H1 (cell line): ENCODE measurements around the gene ZNF362. TPM values are rescaled to one million over a fixed set of nuclear protein-coding genes. Genes with fewer than 3 reads are reported as not detected.

Experiments used
- CTCF ChIA-PET: fragments of 300-600 bp; sonication (Branson Sonifier 250); formaldehyde crosslinking; loops from one replicate; lab custom pipeline; 2021; ENCODE audit not compliant: partially characterized antibody; lab: Charles Lee
- POLR2A ChIA-PET: fragments of 300-600 bp; sonication (Branson Sonifier 250); formaldehyde crosslinking; loops from one replicate; lab custom pipeline; 2021; ENCODE audit warnings: inconsistent platforms; ENCODE audit not compliant: partially characterized antibody; lab: Charles Lee
- DNase-seq, 2 experiments: peaks; one replicate each; pipeline versions ENCODE4 v3.0.0 to v3.0.0-alpha.2; 2010 to 2022; ENCODE audit warnings: low spot score in 2 of 2, low read depth in 1 of 2, mixed read lengths in 1 of 2
- FAIRE-seq: peaks from 2 replicates; lab custom pipeline; 2011; peaks lifted over from hg19 to GRCh38; lab: Jason Lieb, UNC
- H2AFZ ChIP-seq: 2 replicates; pipeline ENCODE4 v1.8.1; 2012; ENCODE audit warnings: low read length, inconsistent platforms
- H2AK5ac ChIP-seq: 2 replicates; pipeline ENCODE4 v1.6.1; 2013; ENCODE audit warnings: low read depth, low read length
- H2BK120ac ChIP-seq: replicated peaks from 2 replicates; pipeline ENCODE3; 2013; ENCODE audit warnings: low read depth, low read length, inconsistent platforms
- H2BK12ac ChIP-seq: 2 replicates; pipeline ENCODE4 v1.6.1; 2013; ENCODE audit warnings: low read depth, low read length
- H2BK15ac ChIP-seq: 2 replicates; pipeline ENCODE4 v1.6.1; 2013; ENCODE audit warnings: low read length
- H2BK20ac ChIP-seq: 2 replicates; pipeline ENCODE4 v1.6.1; 2013; ENCODE audit warnings: low read length
- H2BK5ac ChIP-seq: 2 replicates; pipeline ENCODE4 v1.6.1; 2013; ENCODE audit warnings: low read depth, low read length
- H3K14ac ChIP-seq: 2 replicates; pipeline ENCODE4 v1.6.1; 2013; ENCODE audit warnings: inconsistent platforms; ENCODE audit not compliant: insufficient read length
- H3K18ac ChIP-seq: 2 replicates; pipeline ENCODE4 v1.6.1; 2013; ENCODE audit warnings: low read length; ENCODE audit errors: extremely low read depth
- H3K23ac ChIP-seq: 2 replicates; pipeline ENCODE4 v1.6.1; 2013; ENCODE audit warnings: inconsistent platforms; ENCODE audit not compliant: insufficient read length
- H3K23me2 ChIP-seq: 2 replicates; pipeline ENCODE4 v1.6.1; 2013; ENCODE audit warnings: low read depth, low read length
- H3K27ac ChIP-seq: 2 replicates; pipeline ENCODE4 v1.6.1; 2011; ENCODE audit warnings: low read depth, low read length, inconsistent platforms
- H3K27me3 ChIP-seq, 4 experiments: replicated peaks in 1 of 4; 1 replicate in 1 of 4; 2 replicates in 3 of 4; pipeline versions ENCODE4 v1.6.1 to v1.8.1; 2011 to 2013; ENCODE audit warnings: low read length in 3 of 4, mild to moderate bottlenecking in 3 of 4, inconsistent platforms in 2 of 4, mixed read lengths in 2 of 4, moderate library complexity in 1 of 4; ENCODE audit not compliant: control insufficient read depth in 3 of 4, insufficient read depth in 3 of 4; ENCODE audit errors: extremely low read depth in 1 of 4
- H3K36me3 ChIP-seq, 4 experiments: 2 replicates each; pipeline versions ENCODE4 v1.6.1 to v1.8.1; 2011 to 2013; ENCODE audit warnings: mild to moderate bottlenecking in 4 of 4, low read length in 3 of 4, moderate library complexity in 2 of 4, control low read depth in 1 of 4, inconsistent platforms in 1 of 4; ENCODE audit not compliant: insufficient read depth in 4 of 4, control insufficient read depth in 2 of 4
- H3K4ac ChIP-seq: replicated peaks from 2 replicates; pipeline ENCODE3; 2013; ENCODE audit warnings: low read length, low read depth, mixed read lengths, inconsistent platforms; ENCODE audit not compliant: insufficient read length
- H3K4me1 ChIP-seq, 4 experiments: replicated peaks in 1 of 4; 1 replicate in 1 of 4; 2 replicates in 3 of 4; pipeline versions ENCODE4 v1.6.1 to v1.8.1; 2011 to 2013; ENCODE audit warnings: low read length in 3 of 4, inconsistent platforms in 2 of 4, mixed read lengths in 1 of 4; ENCODE audit not compliant: insufficient read depth in 4 of 4, control insufficient read depth in 3 of 4
- H3K4me2 ChIP-seq, 2 experiments: 2 replicates each; pipeline versions ENCODE4 v1.6.1 to v1.8.1; 2011 to 2013; ENCODE audit warnings: low read depth in 2 of 2, low read length in 2 of 2, control low read depth in 1 of 2, inconsistent platforms in 1 of 2, mild to moderate bottlenecking in 1 of 2; ENCODE audit not compliant: insufficient read depth in 1 of 2
- H3K4me3 ChIP-seq, 4 experiments: fragments of 200-600, 300-600 bp in 1 of 4; sonication (generic), shearing (Covaris generic), sonication (Bioruptor Twin) in 1 of 4; 2 replicates each; pipeline versions ENCODE4 v1.5.1 to v1.8.1; 2011 to 2016; ENCODE audit warnings: low read length in 4 of 4, low read depth in 3 of 4, control low read depth in 2 of 4, inconsistent platforms in 2 of 4, mild to moderate bottlenecking in 2 of 4, mixed read lengths in 1 of 4, moderate library complexity in 1 of 4; ENCODE audit not compliant: insufficient read depth in 2 of 4; ENCODE audit errors: extremely low read depth in 1 of 4
- H3K56ac ChIP-seq: replicated peaks from 2 replicates; pipeline ENCODE3; 2013; ENCODE audit warnings: low read depth, mild to moderate bottlenecking, mixed read lengths, low read length, inconsistent platforms; ENCODE audit not compliant: insufficient read length
- H3K79me1 ChIP-seq: 2 replicates; pipeline ENCODE4 v1.6.1; 2013; ENCODE audit warnings: low read depth, low read length, control low read depth
- H3K79me2 ChIP-seq, 2 experiments: 2 replicates each; pipeline versions ENCODE4 v1.6.1 to v1.8.1; 2012 to 2013; ENCODE audit warnings: low read length in 2 of 2, mild to moderate bottlenecking in 2 of 2, inconsistent platforms in 1 of 2; ENCODE audit not compliant: insufficient read depth in 2 of 2, control insufficient read depth in 1 of 2
- H3K9ac ChIP-seq, 4 experiments: replicated peaks in 1 of 4; 1 replicate in 1 of 4; 2 replicates in 3 of 4; pipeline versions ENCODE4 v1.6.1 to v1.8.1; 2011 to 2013; ENCODE audit warnings: low read depth in 3 of 4, low read length in 3 of 4, control low read depth in 2 of 4, mild to moderate bottlenecking in 2 of 4, moderate library complexity in 2 of 4, inconsistent platforms in 1 of 4; ENCODE audit errors: extremely low read depth in 1 of 4
- H3K9me3 ChIP-seq, 2 experiments: 2 replicates each; pipeline versions ENCODE4 v1.6.1 to v1.8.1; 2012 to 2013; ENCODE audit warnings: mild to moderate bottlenecking in 2 of 2, moderate library complexity in 2 of 2, control low read depth in 1 of 2, inconsistent platforms in 1 of 2, low read depth in 1 of 2, low read length in 1 of 2, mixed read lengths in 1 of 2; ENCODE audit not compliant: insufficient read depth in 2 of 2
- H4K20me1 ChIP-seq, 2 experiments: replicated peaks in 1 of 2; 2 replicates each; pipeline versions ENCODE3 to v1.8.1; 2011 to 2013; ENCODE audit warnings: inconsistent platforms in 2 of 2, low read length in 2 of 2, mild to moderate bottlenecking in 1 of 2; ENCODE audit not compliant: insufficient read depth in 2 of 2, control insufficient read depth in 1 of 2
- H4K5ac ChIP-seq: 2 replicates; pipeline ENCODE4 v1.6.1; 2013; ENCODE audit warnings: low read length, low read depth, mixed read lengths, inconsistent platforms; ENCODE audit not compliant: insufficient read length
- H4K8ac ChIP-seq: 2 replicates; pipeline ENCODE4 v1.8.0; 2013; ENCODE audit warnings: mild to moderate bottlenecking, moderate library complexity, low read length, inconsistent platforms; ENCODE audit not compliant: insufficient read depth; ENCODE audit errors: extremely low read depth
- H4K91ac ChIP-seq: replicated peaks from 2 replicates; pipeline ENCODE3; 2013; ENCODE audit warnings: low read length, mixed read lengths, inconsistent platforms; ENCODE audit not compliant: insufficient read length
- BCL11A ChIP-seq, 2 experiments: IDR thresholded peaks; one replicate each; pipeline ENCODE4 v1.6.1; 2011; ENCODE audit warnings: low read depth in 2 of 2, low read length in 2 of 2, mild to moderate bottlenecking in 2 of 2
- TAF7 ChIP-seq: optimal IDR thresholded peaks from 2 replicates; pipeline ENCODE3; 2011; ENCODE audit warnings: low read depth, mild to moderate bottlenecking, inconsistent platforms, low read length, moderate library complexity, borderline replicate concordance
- WGBS, 2 experiments: shearing (Covaris generic) in 1 of 2; methylation state at CpG; one replicate each; pipeline versions ENCODE4 v1.1.6 to v1.1.7; 2013 to 2015; ENCODE audit warnings: low lambda C conversion rate in 2 of 2, mixed read lengths in 2 of 2, inconsistent platforms in 1 of 2, low coverage in 1 of 2, missing lambda C conversion rate in 1 of 2; ENCODE audit not compliant: insufficient replicate concordance in 2 of 2, insufficient coverage in 1 of 2, insufficient read length in 1 of 2; ENCODE audit errors: extremely low coverage in 1 of 2, missing lambda C conversion rate in 1 of 2; 5-methylcytosine and 5-hydroxymethylcytosine counted together
- polyA plus RNA-seq, 7 experiments: library from polyadenylated mRNA; depleted of rRNA in 3 of 7; stranded (reverse) in 5 of 7; unstranded in 2 of 7; fragments of >200 nt in 5 of 7; fragments of 200-250 nt in 2 of 7; gene quantifications; 1 replicate in 5 of 7; 2 replicates in 1 of 7; 4 replicates in 1 of 7; pipeline versions ENCODE4 v1.2.1 to v1.2.3, GENCODE V29; 2011 to 2013; ENCODE audit warnings: missing spikeins in 2 of 7, mixed read lengths in 2 of 7
- total RNA-seq: library from RNA; stranded (reverse); fragmentation: NEBNext Ultra II Directional; extraction: Animal tissue kit (Norgen Biotek cat#: 25700); gene quantifications from 2 replicates; pipeline ENCODE4 v1.2.1, GENCODE V29; 2021

Gene ZNF362
- total and polyA plus RNA-seq, 2 of the 8 experiments (the other 6 are each of a cell fraction or from before 2014, with no cell fraction given) = 24.2 to 27.8 TPM

GRCh38 chr1:33292726-33293340 is 36.5 kb downstream of the ZNF362 start:
- Histone ChIP-seq H3K9ac (no peak overlapping the region), H2BK12ac (no peak overlapping the region), H3K14ac (no peak overlapping the region), H2BK5ac (no peak overlapping the region), H3K4me3 (no peak overlapping the region), H4K5ac (no peak overlapping the region), H4K8ac (no peak overlapping the region), H3K27ac (no peak overlapping the region), H4K20me1 (peaks cover 2 to 4% of the 10 kb centered on the region in 2 experiments), H3K4ac (no peak overlapping the region), H3K27me3 (no peaks in the 10 kb centered on the region), H3K23ac (no peak overlapping the region), H3K18ac (no peak overlapping the region), H2BK15ac (no peak overlapping the region), H3K23me2 (no peaks in the 10 kb centered on the region), H3K4me1 (peaks cover 0 to 3% (median 0%) of the 10 kb centered on the region in 4 experiments; a peak in 1 of 7 replicates), H2BK120ac (no peak overlapping the region), H2AFZ (no peak overlapping the region), H3K56ac (no peak overlapping the region), H3K9me3 (no peaks in the 10 kb centered on the region), H3K79me2 (no peaks in the 10 kb centered on the region), H2AK5ac (no peak overlapping the region), H3K79me1 (0 out of 2 replicates have a peak, but pooled peaks cover 3% of the 10 kb centered on the region), H3K4me2 (no peak overlapping the region), H2BK20ac (no peak overlapping the region), H3K36me3 (peaks cover 0 to 9% (median 5%) of the 10 kb centered on the region in 4 experiments; a peak in 6 of 8 replicates), H4K91ac (no peak overlapping the region)
- DNase-seq (no peak), FAIRE-seq (no peak)
- 83% methylated on average over 13 of the region's 13 CpGs; no CpG with 5 or more reads in 1 of the 2 experiments for WGBS, 2 experiments
- CTCF ChIA-PET = interaction anchor here (0.6 to 7.8 kb wide), 7 partner anchors 19 to 207 kb away, joined by 3 to 180 read pairs (median 3); no protein-coding TSS in a partner anchor
- POLR2A ChIA-PET = no interaction called here
- TF ChIP-seq TAF7 = no peak
- no peak for TF ChIP-seq BCL11A (IDR thresholded peaks at IDR 0.05; ENCODE audit: low read depth in 2 of 2, low read length in 2 of 2)
